GM21576 (cell line): Measurements from ENCODE around the gene CYBC1.
"Not testable (repeated sequence)": the region's sequence is repeated elsewhere in the genome, so short reads cannot be mapped to it uniquely, and the experiment has no call there.

ENCODE experiments used
- ATAC-seq: cut with Tn5 transposase; IDR thresholded peaks from one replicate; pipeline ENCODE4 v1.9.1; 2021; ENCODE audit warnings: mild to moderate bottlenecking, moderate library complexity; ENCODE audit not compliant: unreplicated experiment

The CYBC1 gene

GRCh38 chr17:82479602-82480001 lies 29.1 kb upstream of the CYBC1 start:
- no peak for ATAC-seq

GRCh38 chr17:82477934-82478333 lies 27.4 kb upstream of the CYBC1 start:
- ATAC-seq = no peak

GRCh38 chr17:82475458-82475857 lies 24.9 kb upstream of the CYBC1 start:
- no peak for ATAC-seq

GRCh38 chr17:82474223-82475010 lies 23.9 kb upstream of the CYBC1 start:
- ATAC-seq = no peak

GRCh38 chr17:82470065-82470464 lies 19.5 kb upstream of the CYBC1 start:
- ATAC-seq = no peak

GRCh38 chr17:82468692-82469091 lies 18.1 kb upstream of the CYBC1 start:
- ATAC-seq = no peak

GRCh38 chr17:82465023-82465603 lies 14.6 kb upstream of the CYBC1 start:
- ATAC-seq = no peak

GRCh38 chr17:82464567-82464929 lies 14.0 kb upstream of the CYBC1 start:
- ATAC-seq = no peak

- no peak for ATAC-seq
Observed at GRCh38 chr17:82463925-82464566, 13.5 kb upstream of the CYBC1 start.

GRCh38 chr17:82463391-82463790 lies 12.8 kb upstream of the CYBC1 start:
- ATAC-seq = no peak

GRCh38 chr17:82461827-82462524 lies 11.4 kb upstream of the CYBC1 start:
- no peak for ATAC-seq

GRCh38 chr17:82459936-82460335 lies 9.4 kb upstream of the CYBC1 start:
- not testable (repeated sequence) for ATAC-seq

- no peak for ATAC-seq
Observed at GRCh38 chr17:82458885-82459424, 8.4 kb upstream of the CYBC1 start.

- peak; percentile 93 for ATAC-seq
Observed at GRCh38 chr17:82458179-82458884, 7.8 kb upstream of the CYBC1 start, which contains the start of gene NARF. NARF (plus strand) TSS chr17:82458741; CDS start chr17:82458804, 63 bp downstream.

- no peak for ATAC-seq
Observed at GRCh38 chr17:82457929-82458178, 7.3 kb upstream of the CYBC1 start.

- no peak for ATAC-seq
Observed at GRCh38 chr17:82457073-82457928, 6.7 kb upstream of the CYBC1 start.

GRCh38 chr17:82453706-82454105 lies 3.2 kb upstream of the CYBC1 start:
- not testable (repeated sequence) for ATAC-seq

- not testable (repeated sequence) for ATAC-seq
Observed at GRCh38 chr17:82453151-82453550, 2.6 kb upstream of the CYBC1 start.

- no peak for ATAC-seq
Observed at GRCh38 chr17:82452162-82452561, 1.6 kb upstream of the CYBC1 start.

- ATAC-seq = peak; percentile 5
Observed at GRCh38 chr17:82449883-82450356, 632 bp downstream of the CYBC1 start.
